H9 (cell line): Measurements from ENCODE around the gene NEUROD2. TPM values are rescaled to one million over a fixed set of nuclear protein-coding genes. Genes with fewer than 3 reads are reported as not detected.
A peak's percentile ranks its signal among the peaks of the same experiment; 100 is the strongest.

Experiments used
- DNase-seq: peaks from one replicate; pipeline ENCODE4 v3.0.0-alpha.2; 2017
- H2AFZ ChIP-seq: one replicate; pipeline ENCODE4 v1.6.1; 2013; ENCODE audit warnings: mild to moderate bottlenecking, low read length, control low read depth, moderate library complexity
- H2AK5ac ChIP-seq: 2 replicates; pipeline ENCODE4 v1.6.1; 2013; ENCODE audit warnings: low read length, control low read depth, mixed read lengths; ENCODE audit not compliant: insufficient read length
- H2BK120ac ChIP-seq: one replicate; pipeline ENCODE4 v1.6.1; 2013; ENCODE audit warnings: low read depth, mild to moderate bottlenecking, low read length, control low read depth, inconsistent platforms; ENCODE audit not compliant: poor library complexity, severe bottlenecking
- H2BK12ac ChIP-seq: 2 replicates; pipeline ENCODE4 v1.6.1; 2013; ENCODE audit warnings: low read length, control low read depth, mixed read lengths, low read depth; ENCODE audit not compliant: insufficient read length
- H2BK15ac ChIP-seq: 2 replicates; pipeline ENCODE4 v1.6.1; 2013; ENCODE audit warnings: low read depth, low read length, control low read depth
- H2BK20ac ChIP-seq: one replicate; pipeline ENCODE4 v1.6.1; 2013; ENCODE audit warnings: low read depth, mild to moderate bottlenecking, low read length, control low read depth, inconsistent platforms; ENCODE audit not compliant: poor library complexity, severe bottlenecking
- H2BK5ac ChIP-seq: 2 replicates; pipeline ENCODE4 v1.6.1; 2013; ENCODE audit warnings: low read length, control low read depth, mixed read lengths; ENCODE audit not compliant: insufficient read length
- H3K14ac ChIP-seq: 2 replicates; pipeline ENCODE4 v1.6.1; 2013; ENCODE audit warnings: low read length, control low read depth; ENCODE audit not compliant: insufficient read depth
- H3K18ac ChIP-seq: 2 replicates; pipeline ENCODE4 v1.6.1; 2013; ENCODE audit warnings: low read depth, mild to moderate bottlenecking, mixed read lengths, low read length, control low read depth; ENCODE audit not compliant: insufficient read length
- H3K23ac ChIP-seq: 2 replicates; pipeline ENCODE4 v1.6.1; 2013; ENCODE audit warnings: low read length, control low read depth, mixed read lengths, low read depth; ENCODE audit not compliant: insufficient read length
- H3K23me2 ChIP-seq: 2 replicates; pipeline ENCODE4 v1.6.1; 2013; ENCODE audit warnings: low read depth, mild to moderate bottlenecking, mixed read lengths, low read length, control low read depth; ENCODE audit not compliant: insufficient read length, poor library complexity, severe bottlenecking
- H3K27ac ChIP-seq: 2 replicates; pipeline ENCODE4 v1.5.1; 2013; ENCODE audit warnings: low read length, control low read depth, mixed read lengths, low read depth; ENCODE audit not compliant: insufficient read length
- H3K27me3 ChIP-seq: 2 replicates; pipeline ENCODE4 v1.6.1; 2013; ENCODE audit warnings: low read length, control low read depth, inconsistent platforms; ENCODE audit not compliant: insufficient read depth
- H3K4ac ChIP-seq: 2 replicates; pipeline ENCODE4 v1.6.1; 2013; ENCODE audit warnings: low read depth, mild to moderate bottlenecking, control low read depth, inconsistent platforms, low read length, moderate library complexity
- H3K4me1 ChIP-seq: 2 replicates; pipeline ENCODE4 v1.6.1; 2013; ENCODE audit warnings: low read length, control low read depth, inconsistent platforms; ENCODE audit not compliant: insufficient read depth
- H3K4me2 ChIP-seq: 2 replicates; pipeline ENCODE4 v1.6.1; 2013; ENCODE audit warnings: low read length, control low read depth, mixed read lengths; ENCODE audit not compliant: insufficient read length, insufficient read depth
- H3K56ac ChIP-seq: 2 replicates; pipeline ENCODE4 v1.6.1; 2013; ENCODE audit warnings: low read depth, mild to moderate bottlenecking, mixed read lengths, low read length, control low read depth; ENCODE audit not compliant: insufficient read length
- H3K79me1 ChIP-seq: 2 replicates; pipeline ENCODE4 v1.6.1; 2013; ENCODE audit warnings: low read depth, mild to moderate bottlenecking, moderate library complexity, low read length, control low read depth, inconsistent platforms; ENCODE audit not compliant: insufficient read depth, poor library complexity, severe bottlenecking
- H3K79me2 ChIP-seq: 2 replicates; pipeline ENCODE4 v1.6.1; 2013; ENCODE audit warnings: low read length, control low read depth, inconsistent platforms; ENCODE audit not compliant: insufficient read depth
- H3K9ac ChIP-seq: 2 replicates; pipeline ENCODE4 v1.6.1; 2013; ENCODE audit warnings: low read length, control low read depth, mixed read lengths; ENCODE audit not compliant: insufficient read length; ENCODE audit errors: extremely low read depth
- H3K9me3 ChIP-seq: one replicate; pipeline ENCODE4 v1.6.1; 2013; ENCODE audit warnings: low read depth, low read length, inconsistent platforms; ENCODE audit not compliant: control insufficient read depth
- H3T11ph ChIP-seq: one replicate; pipeline ENCODE4 v1.6.1; 2013; ENCODE audit warnings: mild to moderate bottlenecking, low read length, control low read depth, inconsistent platforms
- H4K20me1 ChIP-seq: one replicate; pipeline ENCODE4 v1.6.1; 2013; ENCODE audit not compliant: control insufficient read depth, insufficient read length, insufficient read depth
- H4K5ac ChIP-seq: 2 replicates; pipeline ENCODE4 v1.6.1; 2013; ENCODE audit warnings: low read depth, mild to moderate bottlenecking, mixed read lengths, low read length, control low read depth; ENCODE audit not compliant: insufficient read length
- H4K8ac ChIP-seq: replicated peaks from 2 replicates; pipeline ENCODE4 v1.6.1; 2013; ENCODE audit warnings: low read length, control low read depth, mixed read lengths, low read depth; ENCODE audit not compliant: insufficient read length
- H4K91ac ChIP-seq: 2 replicates; pipeline ENCODE4 v1.6.1; 2013; ENCODE audit warnings: low read depth, mild to moderate bottlenecking, moderate library complexity, mixed read lengths, low read length, control low read depth; ENCODE audit not compliant: insufficient read length
- H3K27ac Mint-ChIP-seq, 3 experiments: 2 replicates in 2 of 3; 3 replicates in 1 of 3; pipeline ENCODE4 v1.8.0; 2020 to 2021; ENCODE audit warnings: mixed read lengths in 3 of 3, mild to moderate bottlenecking in 1 of 3, moderate library complexity in 1 of 3
- H3K27me3 Mint-ChIP-seq: 2 replicates; pipeline ENCODE4 v1.8.0; 2021; ENCODE audit warnings: low read depth, mild to moderate bottlenecking, moderate library complexity, mixed read lengths
- H3K36me3 Mint-ChIP-seq, 3 experiments: 2 replicates in 2 of 3; 3 replicates in 1 of 3; pipeline ENCODE4 v1.8.0; 2020 to 2021; ENCODE audit warnings: low read depth in 3 of 3, mixed read lengths in 3 of 3; ENCODE audit not compliant: insufficient read depth in 1 of 3
- H3K4me1 Mint-ChIP-seq, 2 experiments: 2 replicates each; pipeline ENCODE4 v1.8.0; 2020; ENCODE audit warnings: mixed read lengths in 2 of 2
- H3K4me3 Mint-ChIP-seq, 2 experiments: 2 replicates in 1 of 2; 3 replicates in 1 of 2; pipeline ENCODE4 v1.8.0; 2020 to 2021; ENCODE audit warnings: mild to moderate bottlenecking in 2 of 2, mixed read lengths in 2 of 2, moderate library complexity in 1 of 2
- H3K9me3 Mint-ChIP-seq, 2 experiments: 2 replicates in 1 of 2; 3 replicates in 1 of 2; pipeline ENCODE4 v1.8.0; 2020; ENCODE audit warnings: mild to moderate bottlenecking in 2 of 2, mixed read lengths in 2 of 2, moderate library complexity in 1 of 2
- CTCF ChIP-seq: fragments of 200-600 bp; sonication (generic); conservative IDR thresholded peaks from 3 replicates; pipeline ENCODE4 v1.8.0; 2021; ENCODE audit warnings: antibody characterized with exemption, mild to moderate bottlenecking
- WGBS: extraction: QIAGEN DNeasy Blood & Tissue Kit; methylation state at CpG from one replicate; pipeline ENCODE4 v1.1.7; 2013; ENCODE audit warnings: missing lambda C conversion rate, low lambda C conversion rate, mixed read lengths; ENCODE audit not compliant: insufficient read length; ENCODE audit errors: extremely low coverage; 5-methylcytosine and 5-hydroxymethylcytosine counted together
- total RNA-seq: library from RNA; stranded (reverse); gene quantifications from 2 replicates; pipeline ENCODE4 v1.2.1, GENCODE V29; 2021

Gene NEUROD2
- total RNA-seq, 1 experiment from 2014 or later = not detected

GRCh38 chr17:39609416-39610025 is 1.8 kb upstream of the NEUROD2 start:
- H2BK5ac ChIP-seq = no peak overlapping the region
- no peak overlapping the region for H4K91ac ChIP-seq
- Mint-ChIP-seq H3K4me3 (no peak overlapping the region; a peak in 1 of 5 replicates), H3K4me1 (peaks cover 12 to 31% of the 10 kb centered on the region in 2 experiments), H3K36me3 (no peaks in the 10 kb centered on the region), H3K27ac (peak overlapping the region in 1 of 3 experiments; percentile 40; a peak in 1 of 7 replicates), H3K9me3 (no peaks in the 10 kb centered on the region), H3K27me3 (peaks cover 99% of the 10 kb centered on the region)
- H3K27me3 ChIP-seq = peaks cover 52% of the 10 kb centered on the region
- no peaks in the 10 kb centered on the region for H3K9me3 ChIP-seq
- H3K27ac ChIP-seq = no peak overlapping the region
- H3K4ac ChIP-seq = no peak overlapping the region
- H3K4me2 ChIP-seq = no peak overlapping the region
- H3K18ac ChIP-seq = no peak overlapping the region
- H2BK12ac ChIP-seq = no peak overlapping the region
- no peak overlapping the region for H4K8ac ChIP-seq
- no peak overlapping the region for H2BK15ac ChIP-seq
- DNase-seq = no peak
- no CpG with 5 or more reads among the region's 4 CpGs for WGBS
- no peaks in the 10 kb centered on the region for H3K79me2 ChIP-seq
- H4K5ac ChIP-seq = no peak overlapping the region
- no peaks in the 10 kb centered on the region; the same call in 1 of the 2 replicates for H3K4me1 ChIP-seq
- H3T11ph ChIP-seq = no peak overlapping the region
- TF ChIP-seq CTCF = no peak
- H3K79me1 ChIP-seq = no peaks in the 10 kb centered on the region
- H2AFZ ChIP-seq = no peak overlapping the region
- no peak overlapping the region for H2AK5ac ChIP-seq
- no peak overlapping the region for H2BK20ac ChIP-seq
- H3K56ac ChIP-seq = no peak overlapping the region
- no peak overlapping the region for H3K14ac ChIP-seq
- no peaks in the 10 kb centered on the region for H4K20me1 ChIP-seq
- H2BK120ac ChIP-seq = no peak overlapping the region
- H3K23me2 ChIP-seq = peaks cover 15% of the 10 kb centered on the region
- no peak overlapping the region for H3K23ac ChIP-seq
- H3K9ac ChIP-seq = no peak overlapping the region
